ENCODE results near the gene CCDC7. TPM values are rescaled to one million over a fixed set of nuclear protein-coding genes. Genes with fewer than 3 reads are reported as not detected.
"Not testable (repeated sequence)": the region's sequence is repeated elsewhere in the genome, so short reads cannot be mapped to it uniquely, and the experiment has no call there.

The CCDC7 gene
- total RNA-seq, 1 donor from 2014 or later, result 24.7 TPM

GRCh38 chr10:32889631-32890212 is 443.8 kb downstream of the CCDC7 start:
- H3K27ac ChIP-seq (replicated peaks), result no peak overlapping the region
- intact Hi-C loops (cut with micrococcal nuclease), result no loop called here
- DNase-seq, result no peak
- H3K36me3 ChIP-seq, result no peaks in the 10 kb centered on the region
- no peaks in the 10 kb centered on the region for H3K9me3 ChIP-seq (replicated peaks)
- TF ChIP-seq CTCF (IDR thresholded peaks at IDR 0.05; ENCODE audit: borderline replicate concordance), result no peak
- no peak overlapping the region for H3K4me3 ChIP-seq
- no peaks in the 10 kb centered on the region for H3K27me3 ChIP-seq (ENCODE audit: low read depth)
- H3K4me1 ChIP-seq, result no peaks in the 10 kb centered on the region

- Histone ChIP-seq H3K9me3 (replicated peaks) (no peaks in the 10 kb centered on the region), H3K27me3 (ENCODE audit: low read depth) (no peaks in the 10 kb centered on the region), H3K27ac (replicated peaks) (no peak overlapping the region), H3K36me3 (peaks cover 2% of the 10 kb centered on the region), H3K4me3 (no peak overlapping the region), H3K4me1 (no peaks in the 10 kb centered on the region)
- TF ChIP-seq CTCF (IDR thresholded peaks at IDR 0.05; ENCODE audit: borderline replicate concordance), result no peak
- no peak for DNase-seq
- intact Hi-C loops (cut with micrococcal nuclease), result no loop called here
Observed at GRCh38 chr10:32890444-32890843, 444.5 kb downstream of the CCDC7 start.

- intact Hi-C loops (cut with micrococcal nuclease), result no loop called here
- Histone ChIP-seq H3K4me3 (no peak overlapping the region), H3K4me1 (no peaks in the 10 kb centered on the region), H3K36me3 (peaks cover 10% of the 10 kb centered on the region), H3K9me3 (replicated peaks) (no peaks in the 10 kb centered on the region), H3K27ac (replicated peaks) (no peak overlapping the region), H3K27me3 (ENCODE audit: low read depth) (no peaks in the 10 kb centered on the region)
- DNase-seq, result no peak
- TF ChIP-seq CTCF (IDR thresholded peaks at IDR 0.05; ENCODE audit: borderline replicate concordance), result no peak
Observed at GRCh38 chr10:32891261-32891660, 445.3 kb downstream of the CCDC7 start.

GRCh38 chr10:32893434-32893833 is 447.5 kb downstream of the CCDC7 start:
- Histone ChIP-seq H3K36me3 (peaks cover 31% of the 10 kb centered on the region), H3K27me3 (ENCODE audit: low read depth) (no peaks in the 10 kb centered on the region), H3K27ac (replicated peaks) (no peak overlapping the region), H3K4me1 (no peaks in the 10 kb centered on the region), H3K4me3 (no peak overlapping the region), H3K9me3 (replicated peaks) (no peaks in the 10 kb centered on the region)
- intact Hi-C loops (cut with micrococcal nuclease), result no loop called here
- no peak for DNase-seq
- TF ChIP-seq CTCF (IDR thresholded peaks at IDR 0.05; ENCODE audit: borderline replicate concordance), result no peak

- H3K36me3 ChIP-seq, result peaks cover 34% of the 10 kb centered on the region
Observed at GRCh38 chr10:32893916-32894664, 448.1 kb downstream of the CCDC7 start.

GRCh38 chr10:32895200-32895968 is 449.4 kb downstream of the CCDC7 start:
- H3K4me3 ChIP-seq; H3K4me1 ChIP-seq; H3K27me3 ChIP-seq (ENCODE audit: low read depth); H3K9me3 ChIP-seq (replicated peaks); intact Hi-C loops (cut with micrococcal nuclease); H3K27ac ChIP-seq (replicated peaks); DNase-seq: not testable (repeated sequence)
- H3K36me3 ChIP-seq, result peaks cover 43% of the 10 kb centered on the region

More at GRCh38 chr10:32893916-32894664, 448.1 kb downstream of the CCDC7 start:
- Histone ChIP-seq H3K4me3 (no peak overlapping the region), H3K4me1 (no peaks in the 10 kb centered on the region), H3K27ac (replicated peaks) (no peak overlapping the region), H3K9me3 (replicated peaks) (no peaks in the 10 kb centered on the region), H3K27me3 (ENCODE audit: low read depth) (no peaks in the 10 kb centered on the region)
- intact Hi-C loops (cut with micrococcal nuclease), result no loop called here
- DNase-seq, result no peak
- TF ChIP-seq CTCF (IDR thresholded peaks at IDR 0.05; ENCODE audit: borderline replicate concordance), result no peak
